Right lobe of liver (tissue), 6 donors: ENCODE data around the gene RCC2. TPM values are rescaled to one million over a fixed set of nuclear protein-coding genes. Genes with fewer than 3 reads are reported as not detected.

Experiments
- ATAC-seq, 4 donors: fragments of 200-7000 bp; cut with Tn5 transposase; one replicate each; pipeline ENCODE4 v1.9.1; 2020; ENCODE audit warnings: mild to moderate bottlenecking in 4 of 4, moderate library complexity in 4 of 4
- DNase-seq, 3 donors: peaks; one replicate each; pipeline ENCODE4 v3.0.0-alpha.2; 2020
- H3K27ac ChIP-seq, 3 donors: fragments of 200-600 bp; one replicate each; pipeline ENCODE4 v1.8.0; 2022
- H3K27me3 ChIP-seq, 2 donors: fragments of 200-600 bp; one replicate each; pipeline ENCODE4 v1.8.0; 2022
- H3K36me3 ChIP-seq, 4 donors: fragments of 200-600 bp; sonication (generic) in 1 of 4; one replicate each; pipeline versions ENCODE4 v1.5.1 to v1.8.0; 2017 to 2022; ENCODE audit warnings: control low read depth in 1 of 4
- H3K4me1 ChIP-seq, 4 donors: fragments of 200-600 bp; sonication (generic) in 1 of 4; one replicate each; pipeline versions ENCODE4 v1.5.1 to v1.8.0; 2017 to 2022; ENCODE audit warnings: control low read depth in 1 of 4
- H3K4me3 ChIP-seq, 3 donors: fragments of 200-600 bp; one replicate each; pipeline ENCODE4 v1.8.0; 2022
- H3K9me3 ChIP-seq, 4 donors: fragments of 200-600 bp; sonication (generic) in 1 of 4; one replicate each; pipeline versions ENCODE4 v1.5.1 to v1.8.0; 2017 to 2022; ENCODE audit warnings: control low read depth in 1 of 4
- CTCF ChIP-seq, 4 donors: fragments of 200-600 bp in 3 of 4; fragments of 450-650 bp in 1 of 4; IDR thresholded peaks; one replicate each; pipeline versions ENCODE4 v1.5.1 to v1.8.0; 2016 to 2022; ENCODE audit warnings: antibody characterized with exemption in 4 of 4, mild to moderate bottlenecking in 2 of 4
- POLR2A ChIP-seq: fragments of 450-650 bp; IDR thresholded peaks from one replicate; pipeline ENCODE4 v1.6.1; 2017; ENCODE audit warnings: antibody characterized with exemption, mild to moderate bottlenecking
- WGBS: methylation state at CpG from one replicate; pipeline ENCODE4 v1.1.6; 2018; ENCODE audit warnings: low coverage, low lambda C conversion rate; ENCODE audit not compliant: insufficient coverage; ENCODE audit errors: missing lambda C conversion rate; 5-methylcytosine and 5-hydroxymethylcytosine counted together
- intact Hi-C, 2 donors: fragments of 100-400 bp; cut with DNase I; formaldehyde crosslinking; loops; one replicate each; pipeline versions ENCODE4 v1.11.2 to v1.14.1; 2022
- total RNA-seq, 6 experiments: library from RNA; depleted of rRNA in 2 of 6; stranded (reverse); fragments of >200 nt in 2 of 6; fragmentation: NEBNext Ultra II Directional in 3 of 6; extraction: Animal tissue kit (Norgen Biotek cat#: 25700) in 3 of 6; gene quantifications; one replicate each; pipeline versions ENCODE4 v1.1.0 to v1.2.4, GENCODE V29; 2016 to 2023
- donor health status: DM: no; HTN: yes; CAD: no.
- donor health status: DM: no; HTN: no; CAD: no.
- donor health status: DM: no; HTN: no; CAD: no.
- donor health status: DM: no; HTN: yes; CAD: no.
- donor health status: DM: no; HTN: yes; CAD: no.

The RCC2 gene
- total RNA-seq, 6 experiments from 2014 or later: 7.7 to 15.6 (median 11.6) TPM

- intact Hi-C loops: no loop called here
- peaks cover 0 to 7% (median 0%) of the 10 kb centered on the region in 4 donors for H3K4me1 ChIP-seq
- DNase-seq (no peak), ATAC-seq (no peak)
- H3K36me3 ChIP-seq: no peaks in the 10 kb centered on the region
- no peaks in the 10 kb centered on the region for H3K9me3 ChIP-seq
- H3K4me3 ChIP-seq: no peak overlapping the region
- no peaks in the 10 kb centered on the region for H3K27me3 ChIP-seq
- no peak overlapping the region for H3K27ac ChIP-seq
- WGBS: 64% methylated on average over 5 of the region's 6 CpGs
- no peak for TF ChIP-seq CTCF (IDR thresholded peaks at IDR 0.05)
- TF ChIP-seq POLR2A: no peak
These were observed 26.9 kb upstream of the RCC2 start for GRCh38 chr1:17466359-17466758.

GRCh38 chr1:17465228-17465627, 25.8 kb upstream of the RCC2 start:
- DNase-seq: no peak
- intact Hi-C loops: no loop called here
- H3K36me3 ChIP-seq: no peaks in the 10 kb centered on the region
- no peaks in the 10 kb centered on the region for H3K9me3 ChIP-seq
- H3K27ac ChIP-seq: no peak overlapping the region
- ATAC-seq: peak in 1 of 4 donors; percentile 22
- H3K4me3 ChIP-seq: no peak overlapping the region
- no peak for TF ChIP-seq POLR2A
- TF ChIP-seq CTCF (IDR thresholded peaks at IDR 0.05): no peak
- no peaks in the 10 kb centered on the region for H3K27me3 ChIP-seq
- 63% methylated on average over 6 of the region's 6 CpGs for WGBS
- H3K4me1 ChIP-seq: peaks cover 0 to 7% (median 0%) of the 10 kb centered on the region in 4 donors

GRCh38 chr1:17463991-17464390, 24.5 kb upstream of the RCC2 start:
- Histone ChIP-seq H3K9me3 (no peaks in the 10 kb centered on the region), H3K4me3 (no peak overlapping the region), H3K27ac (no peak overlapping the region), H3K36me3 (no peaks in the 10 kb centered on the region), H3K27me3 (no peaks in the 10 kb centered on the region), H3K4me1 (peaks cover 0 to 7% (median 0%) of the 10 kb centered on the region in 4 donors)
- no peak for TF ChIP-seq CTCF (IDR thresholded peaks at IDR 0.05)
- TF ChIP-seq POLR2A: no peak
- intact Hi-C loops: no loop called here
- no peak for ATAC-seq
- no peak for DNase-seq

GRCh38 chr1:17462669-17463068, 23.2 kb upstream of the RCC2 start:
- intact Hi-C loops: no loop called here
- H3K4me3 ChIP-seq: no peak overlapping the region
- H3K4me1 ChIP-seq: peaks cover 0 to 7% (median 0%) of the 10 kb centered on the region in 4 donors
- H3K27me3 ChIP-seq: no peaks in the 10 kb centered on the region
- DNase-seq: peak in 1 of 3 donors; percentile 25
- TF ChIP-seq POLR2A (no peak), CTCF (IDR thresholded peaks at IDR 0.05) (no peak)
- no peaks in the 10 kb centered on the region for H3K9me3 ChIP-seq
- ATAC-seq: peak; percentile 48 to 78 (median 67)
- 45% methylated on average over 5 of the region's 5 CpGs for WGBS
- no peak overlapping the region for H3K27ac ChIP-seq
- no peaks in the 10 kb centered on the region for H3K36me3 ChIP-seq

- DNase-seq: no peak
- WGBS: 65% methylated on average over 4 of the region's 10 CpGs
- Histone ChIP-seq H3K36me3 (no peaks in the 10 kb centered on the region), H3K27ac (no peak overlapping the region), H3K4me1 (peaks cover 0 to 7% (median 0%) of the 10 kb centered on the region in 4 donors), H3K27me3 (no peaks in the 10 kb centered on the region), H3K4me3 (no peak overlapping the region), H3K9me3 (no peaks in the 10 kb centered on the region)
- no peak for ATAC-seq
- intact Hi-C loops: no loop called here
- TF ChIP-seq CTCF (IDR thresholded peaks at IDR 0.05) (no peak), POLR2A (no peak)
These were observed 20.7 kb upstream of the RCC2 start for GRCh38 chr1:17460219-17460618.
